Esophagus muscularis mucosa (tissue), 3 donors: ENCODE measurements around the gene SAFB2.

Source experiments
- CTCF ChIP-seq, 3 experiments: fragments of 200-600 bp in 2 of 3; fragments of 450-650 bp in 1 of 3; sonication (generic) in 2 of 3; IDR thresholded peaks; one replicate each; pipeline ENCODE4 v1.5.1; 2017 to 2019; ENCODE audit warnings: antibody characterized with exemption in 3 of 3, mild to moderate bottlenecking in 2 of 3, moderate library complexity in 1 of 3
- POLR2A ChIP-seq: fragments of 450-650 bp; IDR thresholded peaks from one replicate; pipeline ENCODE4 v1.6.1; 2017; ENCODE audit warnings: antibody characterized with exemption, moderate library complexity, mild to moderate bottlenecking, low read depth
- POLR2AphosphoS5 ChIP-seq, 2 donors: sonication (generic); formaldehyde crosslinking; IDR thresholded peaks; one replicate each; pipeline ENCODE4 v1.6.1; 2017; ENCODE audit warnings: antibody characterized with exemption in 2 of 2

- TF ChIP-seq CTCF (IDR thresholded peaks at IDR 0.05) (no peak), POLR2A (no peak), POLR2AphosphoS5 (IDR thresholded peaks at IDR 0.05) (no peak)
These were observed 9.7 kb upstream of the SAFB2 start for GRCh38 chr19:5632241-5632612.
